ENCODE data around the gene MSRB3.

DNA sequence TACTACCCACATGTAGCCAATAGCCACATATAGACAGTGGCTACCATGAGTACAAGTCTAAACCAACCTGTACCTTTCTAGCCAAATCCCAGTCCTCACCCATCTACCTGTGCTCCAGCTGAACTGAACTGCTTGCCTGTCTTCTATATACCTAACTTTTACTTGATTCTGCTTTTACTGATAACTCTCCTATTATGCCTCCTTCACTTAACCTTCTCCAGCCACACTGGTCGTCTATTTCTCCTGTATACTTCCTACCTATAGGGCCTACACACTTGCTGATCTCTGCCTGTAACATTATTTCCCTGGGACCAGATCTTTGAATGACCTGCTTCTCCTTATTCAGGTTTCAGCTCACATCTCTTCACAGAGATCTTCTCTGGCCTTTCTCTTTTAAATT lies 26.0 kb upstream of the MSRB3 start:
- TF ChIP-seq EZH2 (IDR thresholded peaks at IDR 0.05) (no peak), POLR2AphosphoS5 (IDR thresholded peaks at IDR 0.05; ENCODE audit: borderline replicate concordance, low read depth, low read length) (no peak), FOXP2 (optimal IDR thresholded peaks at IDR 0.05; ENCODE audit: control extremely low read depth, extremely low read length, insufficient read depth) (no peak)
